Skin of body (tissue), 2 donors: ENCODE measurements around the gene BBS7. TPM values are rescaled to one million over a fixed set of nuclear protein-coding genes. Genes with fewer than 3 reads are reported as not detected.

Source experiments
- DNase-seq: peaks from one replicate; lab custom pipeline; 2025; lab: John Stamatoyannopoulos, UW
- total RNA-seq: library from RNA; depleted of rRNA; stranded (reverse); fragments of >200 nt; gene quantifications from one replicate; pipeline ENCODE4 v1.2.3, GENCODE V29; 2014

BBS7 gene
- total RNA-seq, 1 donor from 2014 or later, result 17.8 TPM

DNA sequence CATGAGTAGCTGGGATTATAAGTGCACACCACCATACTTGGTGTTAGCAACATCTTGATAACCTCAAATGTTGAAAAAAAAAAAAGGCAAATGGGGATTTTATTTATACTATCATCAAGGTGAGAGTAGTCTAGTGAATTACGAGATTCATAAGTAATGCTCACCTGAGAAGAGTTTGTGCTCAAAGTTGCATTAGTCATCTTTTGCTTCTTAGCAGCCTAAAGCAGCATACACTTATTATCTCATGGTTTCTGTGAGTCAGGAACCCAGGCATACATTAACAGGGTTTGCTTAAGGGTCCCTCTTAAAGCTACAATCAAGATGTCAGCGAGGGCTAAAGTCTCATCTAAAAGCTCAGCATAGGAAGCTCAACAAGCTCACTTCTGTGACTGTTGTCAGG is 77.3 kb downstream of the BBS7 start:
- DNase-seq, result no peak

GRCh38 chr4:121791481-121791880 is 78.8 kb downstream of the BBS7 start:
- DNase-seq, result no peak

DNA sequence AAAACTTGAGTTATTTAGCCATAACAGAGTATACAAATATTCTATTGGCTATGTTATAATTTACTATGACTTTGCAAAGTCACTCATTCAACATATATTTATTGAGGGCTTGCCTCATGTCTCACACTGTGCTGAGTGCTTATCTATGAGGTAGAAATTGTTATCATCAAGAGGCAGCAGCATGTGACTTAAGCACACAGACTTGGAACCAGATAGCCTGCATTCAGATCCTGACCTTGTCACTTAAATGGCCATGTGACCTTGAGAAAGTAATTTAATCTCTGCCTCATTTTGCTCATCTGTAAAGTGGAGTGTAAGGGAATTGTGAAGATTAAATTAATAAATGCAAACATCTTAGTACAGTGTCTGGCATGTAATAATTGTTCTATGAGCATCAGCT is 79.3 kb downstream of the BBS7 start:
- no peak for DNase-seq

DNA sequence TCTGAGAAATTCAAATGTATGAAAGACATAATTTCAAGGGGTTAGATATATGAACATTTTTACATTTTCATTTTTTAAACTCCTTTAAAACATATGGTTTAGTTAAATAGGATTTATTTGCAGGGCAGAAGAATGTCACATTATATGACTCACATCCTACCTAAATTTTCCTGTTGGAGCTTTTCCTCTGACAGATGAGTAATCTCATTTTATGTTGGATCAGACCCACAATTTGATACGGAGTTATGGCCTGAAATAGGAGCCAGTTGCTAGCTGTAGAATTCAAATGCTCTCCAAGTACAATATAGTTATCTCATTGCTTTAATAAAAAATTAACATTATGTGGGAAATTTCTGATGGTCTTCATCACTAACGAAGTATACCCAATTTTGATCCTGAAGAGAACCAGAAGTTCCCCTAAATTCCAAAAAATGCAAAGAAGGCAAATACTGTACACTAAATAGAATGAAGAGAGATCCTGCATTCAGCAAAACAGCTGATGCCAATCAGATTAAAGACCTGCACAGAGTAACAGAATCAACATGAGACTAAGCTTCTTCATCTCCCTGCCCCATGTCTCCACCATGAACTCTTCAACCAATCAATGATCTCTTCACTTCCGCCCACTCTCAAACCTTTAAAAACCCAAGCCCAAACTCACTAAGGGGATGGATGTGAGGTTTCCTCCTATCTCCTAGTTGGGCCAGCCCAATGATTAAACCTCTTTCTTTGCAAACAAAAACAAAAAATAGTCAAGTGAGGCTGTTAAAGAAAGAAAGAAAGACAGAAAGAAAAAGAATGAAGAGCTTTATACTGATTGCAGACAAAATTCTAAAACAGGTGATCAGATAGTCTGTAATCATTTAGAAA is 80.1 kb downstream of the BBS7 start:
- DNase-seq, result no peak

GRCh38 chr4:121789455-121789854 is 80.8 kb downstream of the BBS7 start:
- no peak for DNase-seq

GRCh38 chr4:121788896-121789295 is 81.4 kb downstream of the BBS7 start:
- DNase-seq, result no peak

- DNase-seq, result no peak
Measured at GRCh38 chr4:121786221-121786620, 84.1 kb downstream of the BBS7 start.

- no peak for DNase-seq
Measured at GRCh38 chr4:121785479-121785878, 84.8 kb downstream of the BBS7 start.

DNA sequence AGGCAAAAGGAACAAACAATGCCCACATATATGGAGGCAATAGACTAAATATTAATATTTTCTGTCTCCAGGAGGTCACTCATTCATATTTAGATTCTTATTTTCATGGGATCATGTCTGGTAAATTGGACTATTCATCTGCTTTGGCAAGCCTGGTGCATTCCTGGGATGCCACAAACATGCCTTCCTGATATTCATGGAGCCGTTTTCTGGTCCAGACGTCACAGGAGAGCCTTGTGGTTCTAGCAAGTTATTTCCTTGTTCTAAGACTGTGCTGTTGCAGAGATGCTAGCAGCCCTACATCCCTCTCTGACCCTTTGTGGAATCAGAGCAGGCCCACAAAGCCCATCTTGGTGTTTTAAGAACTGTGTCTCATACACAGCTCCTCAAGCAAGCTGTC is 85.3 kb downstream of the BBS7 start:
- no peak for DNase-seq

- no peak for DNase-seq
Measured at GRCh38 chr4:121784401-121784800, 85.9 kb downstream of the BBS7 start.

DNA sequence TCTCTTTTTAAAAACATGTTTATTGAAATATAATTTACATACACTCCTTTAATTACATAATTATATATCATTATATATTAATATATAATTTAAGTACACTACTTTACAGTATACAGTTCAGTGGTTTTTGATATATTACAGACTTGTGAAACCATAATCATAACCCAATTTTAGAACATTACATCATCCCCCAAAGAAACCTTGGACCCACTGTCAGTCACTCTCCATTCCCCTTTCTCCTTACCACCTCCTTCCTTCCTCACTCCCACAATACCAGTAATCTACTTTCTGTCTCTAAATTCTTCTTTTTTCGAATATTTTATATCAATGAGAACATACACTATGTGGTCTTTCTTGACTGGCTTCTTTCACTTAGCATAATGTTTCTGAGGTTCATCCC is 87.1 kb downstream of the BBS7 start:
- no peak for DNase-seq

DNA sequence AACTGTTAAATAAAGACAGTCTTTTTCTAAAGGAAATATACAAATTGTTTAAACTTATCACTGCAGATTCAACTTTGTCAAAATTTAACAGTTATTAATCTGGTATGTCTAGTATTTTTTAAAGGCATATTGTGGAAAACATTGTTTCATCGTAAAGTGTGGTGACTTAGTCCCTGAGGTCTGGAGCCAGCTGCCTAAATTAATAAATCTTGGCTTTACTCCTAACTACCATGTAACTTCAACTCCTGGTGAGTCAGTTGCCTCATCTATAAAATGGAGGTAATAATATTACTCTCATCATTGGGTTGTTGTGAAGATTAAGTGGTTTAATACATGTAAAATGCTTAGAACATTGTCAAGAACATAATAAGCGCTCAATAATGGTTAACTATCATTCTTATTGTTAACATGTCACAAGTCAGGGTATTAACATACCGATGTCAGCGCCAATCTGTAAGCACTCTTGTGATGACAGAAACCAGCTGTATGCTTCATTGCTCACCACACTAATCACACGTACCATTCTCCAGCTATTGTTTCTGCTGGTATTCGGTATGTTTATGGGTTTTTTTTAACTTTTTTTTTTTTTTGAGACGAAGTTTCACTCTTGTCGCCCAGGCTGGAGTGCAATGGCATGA is 91.2 kb downstream of the BBS7 start:
- DNase-seq, result no peak

- DNase-seq, result no peak
Measured at GRCh38 chr4:121777625-121778024, 92.6 kb downstream of the BBS7 start.

DNA sequence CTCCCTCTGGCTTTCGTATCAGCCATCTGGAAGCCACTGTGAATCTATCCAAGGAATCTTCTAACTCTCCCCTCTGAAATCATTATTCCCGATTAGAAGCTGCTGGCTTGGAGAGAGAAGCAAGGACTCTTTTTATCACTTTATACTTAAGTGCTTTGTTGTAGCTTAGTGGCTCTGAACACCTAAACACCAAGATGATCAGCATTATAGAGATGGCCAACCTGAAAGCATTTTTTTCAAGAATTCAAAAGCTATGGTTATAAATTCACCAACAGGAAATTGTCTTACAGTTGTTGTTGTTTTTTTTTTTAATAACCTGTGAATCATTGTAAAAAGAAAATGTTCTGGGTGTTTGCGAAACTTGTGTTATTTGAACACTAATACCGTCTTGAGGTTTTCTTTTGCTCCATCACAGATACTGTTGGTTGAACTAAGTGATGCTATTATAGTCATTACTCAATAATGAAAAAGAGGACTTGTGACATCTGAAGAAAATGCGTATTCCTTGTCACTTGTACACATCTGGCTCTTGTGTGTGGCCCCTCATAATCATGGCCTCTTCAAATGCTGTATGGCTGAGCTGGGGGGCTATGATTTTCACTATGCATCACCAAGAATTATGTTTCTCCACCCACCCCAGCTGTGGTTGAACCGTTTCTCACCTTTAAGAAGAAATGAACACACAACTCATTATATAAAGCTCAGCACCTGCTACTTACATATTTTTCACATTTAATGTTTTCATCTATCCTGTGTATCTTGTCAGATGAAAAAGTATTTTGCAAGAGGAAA is 93.5 kb downstream of the BBS7 start:
- no peak for DNase-seq

Other genes starting within 250 kb of the BBS7 start
- gene ANXA5, start 173.5 kb downstream of the BBS7 start, total RNA-seq, result 254 TPM
- 0.30 TPM for gene SMIM43, start 105.3 kb downstream of the BBS7 start, total RNA-seq
- gene EXOSC9, start 69.2 kb downstream of the BBS7 start, total RNA-seq, result 22.2 TPM
- 18.4 TPM for gene CCNA2, start 46.6 kb downstream of the BBS7 start, total RNA-seq
- gene TRPC3, start 81.6 kb upstream of the BBS7 start, total RNA-seq, result 3.1 TPM